NCI-H2171 (cell line): ENCODE results near the gene EPB41L4B.
"Not testable (repeated sequence)": the region's sequence is repeated elsewhere in the genome, so short reads cannot be mapped to it uniquely, and the experiment has no call there.

ENCODE experiments used
- DNase-seq: peaks from one replicate; lab custom pipeline; 2025; lab: John Stamatoyannopoulos, UW

EPB41L4B gene

DNA sequence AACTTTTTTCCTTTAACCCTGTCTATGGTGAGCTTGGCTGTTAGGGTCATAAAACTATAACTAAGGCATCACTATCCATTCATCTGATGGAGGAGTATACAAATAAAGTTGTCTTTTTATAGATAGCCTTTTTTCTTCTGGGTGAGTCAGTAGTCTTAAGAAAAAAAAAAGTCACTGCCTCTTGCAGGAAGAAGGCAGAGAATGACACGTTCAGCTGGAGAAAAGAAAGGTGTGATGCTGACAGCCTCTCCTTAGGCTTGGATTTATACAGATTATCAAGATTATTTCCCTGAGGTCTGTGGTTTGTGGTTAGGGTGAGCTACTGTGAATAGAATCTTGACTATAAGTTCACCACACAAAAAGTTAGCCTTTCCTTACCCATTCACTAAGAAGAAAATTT lies 23.0 kb downstream of the EPB41L4B start:
- DNase-seq = no peak

GRCh38 chr9:109295221-109296130 lies 25.4 kb downstream of the EPB41L4B start:
- no peak for DNase-seq

- no peak for DNase-seq
Measured at GRCh38 chr9:109290385-109290784, 30.5 kb downstream of the EPB41L4B start.

DNA sequence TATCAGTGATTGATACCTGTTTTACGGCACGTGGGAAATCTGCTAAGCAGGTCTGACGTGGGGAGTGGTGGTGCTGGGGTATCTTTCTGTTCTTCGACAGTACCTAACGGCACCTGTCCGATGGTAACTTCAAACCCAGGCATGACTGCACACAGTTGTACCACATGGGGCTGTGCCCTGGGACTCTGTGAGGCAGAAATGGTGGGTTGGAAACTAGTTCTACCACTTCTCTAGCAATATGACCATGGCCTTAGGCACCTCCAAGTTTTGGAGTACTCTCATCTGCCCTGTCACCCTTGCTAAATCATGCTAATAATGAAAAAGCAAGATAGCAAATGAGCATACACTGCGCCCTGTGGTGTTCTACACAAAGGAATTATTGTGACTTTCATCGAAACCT lies 30.9 kb downstream of the EPB41L4B start:
- DNase-seq = no peak

- DNase-seq = no peak
Measured at GRCh38 chr9:109289186-109289585, 31.7 kb downstream of the EPB41L4B start.

DNA sequence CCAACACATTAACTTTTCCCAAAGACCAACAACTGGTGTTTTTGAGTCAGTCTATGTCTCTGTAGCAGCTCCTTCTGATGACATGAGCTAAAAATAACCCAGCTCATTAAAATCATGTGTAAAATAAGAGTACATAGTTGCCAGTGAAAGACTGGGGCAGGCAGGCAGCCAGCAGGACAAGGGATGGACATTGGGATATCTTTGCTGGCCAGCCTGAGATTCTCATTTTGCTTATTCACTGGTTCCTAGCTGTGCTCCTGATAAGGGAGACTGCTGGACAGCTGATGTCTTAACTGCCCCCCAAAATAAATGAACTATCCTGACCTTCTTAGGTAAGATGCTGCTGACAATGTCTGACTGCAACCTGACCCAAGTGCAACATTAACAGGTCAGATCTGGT lies 33.9 kb downstream of the EPB41L4B start:
- no peak for DNase-seq

- DNase-seq = no peak
Measured at GRCh38 chr9:109286571-109286977, 34.3 kb downstream of the EPB41L4B start.

DNA sequence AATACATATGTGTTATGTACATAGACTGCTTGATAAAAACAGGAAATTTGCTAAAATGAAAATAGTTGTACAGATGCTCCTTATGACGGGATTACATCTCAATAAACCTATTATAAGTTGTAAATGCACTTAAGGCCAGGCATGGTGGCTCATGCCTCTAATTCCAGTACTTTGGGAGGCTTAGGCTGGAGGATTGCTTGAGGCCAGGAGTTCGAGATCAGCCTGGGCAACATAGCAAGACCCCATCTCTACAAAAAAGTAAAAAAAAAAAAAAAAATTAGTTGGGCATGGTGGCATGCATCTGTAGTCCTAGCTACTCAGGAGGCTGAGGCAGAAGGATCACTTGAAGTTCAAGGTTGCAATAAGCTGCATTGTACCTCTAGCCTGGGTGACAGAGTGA lies 37.2 kb downstream of the EPB41L4B start:
- DNase-seq = not testable (repeated sequence)

GRCh38 chr9:109283012-109283411 lies 37.8 kb downstream of the EPB41L4B start:
- no peak for DNase-seq

DNA sequence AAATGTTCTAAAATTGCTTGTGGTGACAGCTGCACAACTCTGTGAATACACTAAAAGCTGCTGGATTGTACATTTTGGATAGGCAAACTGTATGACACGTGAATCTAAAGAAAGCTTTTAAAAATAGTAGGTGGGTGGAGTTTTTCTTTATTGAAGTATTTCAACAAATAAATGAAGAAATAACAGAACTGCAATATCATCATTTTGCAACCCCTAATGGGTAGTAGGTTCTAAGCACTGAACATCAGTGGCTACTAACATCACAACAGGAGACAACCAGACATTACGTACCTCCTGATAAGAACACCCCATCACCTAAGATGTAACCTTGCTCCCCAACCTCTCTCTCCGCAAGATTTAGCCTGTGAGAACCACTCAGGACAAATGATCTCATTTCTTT lies 38.6 kb downstream of the EPB41L4B start:
- DNase-seq = no peak

GRCh38 chr9:109281518-109281917 lies 39.3 kb downstream of the EPB41L4B start:
- DNase-seq = no peak

DNA sequence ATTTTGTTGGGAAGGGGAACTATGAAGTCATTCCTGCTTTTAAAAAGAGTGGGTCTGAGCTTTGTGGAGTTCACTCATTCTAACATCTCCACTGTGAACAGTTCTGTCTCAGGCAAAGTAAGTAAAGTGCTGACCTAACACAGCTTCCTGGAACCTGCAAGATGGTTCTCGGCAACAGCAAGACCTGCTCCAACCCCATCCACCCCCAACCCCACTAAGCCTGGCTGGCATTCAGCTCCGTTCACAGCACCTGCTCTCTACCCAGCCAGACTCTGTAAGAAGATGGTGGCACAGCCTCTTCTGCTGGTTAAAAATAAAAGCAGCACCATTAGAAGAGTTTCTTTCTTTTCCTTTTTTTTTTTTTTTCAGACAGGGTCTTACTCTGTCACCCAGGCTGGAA lies 42.0 kb downstream of the EPB41L4B start:
- DNase-seq = peak; percentile 10

GRCh38 chr9:109278216-109278615 lies 42.6 kb downstream of the EPB41L4B start:
- DNase-seq = no peak

- DNase-seq = peak; percentile 44
Measured at GRCh38 chr9:109277451-109277850, 43.4 kb downstream of the EPB41L4B start.

- DNase-seq = peak; percentile 15
Measured at GRCh38 chr9:109276469-109277440, 44.1 kb downstream of the EPB41L4B start.

- peak; percentile 17 for DNase-seq
Measured at GRCh38 chr9:109274884-109275730, 45.8 kb downstream of the EPB41L4B start.

DNA sequence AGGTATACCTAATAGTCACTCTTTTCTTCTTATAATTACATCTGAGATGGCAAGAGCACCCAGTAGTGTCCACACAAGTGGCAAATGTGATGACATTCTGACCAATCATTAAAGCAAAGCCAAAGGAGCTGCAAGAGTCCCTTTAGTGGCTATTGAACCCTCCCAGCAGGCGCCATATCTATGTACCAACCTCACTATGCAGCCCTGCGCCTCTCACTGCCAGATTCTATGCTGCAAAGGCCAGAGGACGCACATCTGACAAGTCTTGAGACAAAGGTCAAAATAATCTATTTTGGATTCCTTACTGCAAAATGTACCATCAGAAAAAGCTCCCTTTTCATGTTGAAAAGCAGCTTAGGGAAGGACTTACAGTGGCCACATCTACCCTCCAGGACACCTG lies 47.0 kb downstream of the EPB41L4B start:
- no peak for DNase-seq

DNA sequence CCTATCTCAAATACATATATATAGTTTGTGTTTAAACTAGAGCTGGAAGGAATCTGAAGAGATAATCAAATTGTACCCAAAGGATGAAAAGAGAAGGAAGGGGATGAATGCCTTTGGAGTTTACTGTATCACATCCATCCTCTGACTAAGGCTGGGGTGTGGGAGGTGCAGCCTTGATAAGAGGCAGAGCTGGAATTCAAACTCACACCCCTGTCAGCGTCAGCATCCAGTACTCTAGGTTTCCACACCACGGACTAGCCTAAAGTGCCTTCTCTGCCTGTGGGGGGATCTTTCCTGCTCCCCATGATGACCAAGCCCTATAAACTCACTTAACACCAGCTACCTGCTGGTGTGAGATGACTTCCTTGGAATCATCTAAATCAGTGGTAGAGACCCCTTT lies 48.1 kb downstream of the EPB41L4B start:
- DNase-seq = no peak

- DNase-seq = no peak
Measured at GRCh38 chr9:109272045-109272444, 48.8 kb downstream of the EPB41L4B start.

DNA sequence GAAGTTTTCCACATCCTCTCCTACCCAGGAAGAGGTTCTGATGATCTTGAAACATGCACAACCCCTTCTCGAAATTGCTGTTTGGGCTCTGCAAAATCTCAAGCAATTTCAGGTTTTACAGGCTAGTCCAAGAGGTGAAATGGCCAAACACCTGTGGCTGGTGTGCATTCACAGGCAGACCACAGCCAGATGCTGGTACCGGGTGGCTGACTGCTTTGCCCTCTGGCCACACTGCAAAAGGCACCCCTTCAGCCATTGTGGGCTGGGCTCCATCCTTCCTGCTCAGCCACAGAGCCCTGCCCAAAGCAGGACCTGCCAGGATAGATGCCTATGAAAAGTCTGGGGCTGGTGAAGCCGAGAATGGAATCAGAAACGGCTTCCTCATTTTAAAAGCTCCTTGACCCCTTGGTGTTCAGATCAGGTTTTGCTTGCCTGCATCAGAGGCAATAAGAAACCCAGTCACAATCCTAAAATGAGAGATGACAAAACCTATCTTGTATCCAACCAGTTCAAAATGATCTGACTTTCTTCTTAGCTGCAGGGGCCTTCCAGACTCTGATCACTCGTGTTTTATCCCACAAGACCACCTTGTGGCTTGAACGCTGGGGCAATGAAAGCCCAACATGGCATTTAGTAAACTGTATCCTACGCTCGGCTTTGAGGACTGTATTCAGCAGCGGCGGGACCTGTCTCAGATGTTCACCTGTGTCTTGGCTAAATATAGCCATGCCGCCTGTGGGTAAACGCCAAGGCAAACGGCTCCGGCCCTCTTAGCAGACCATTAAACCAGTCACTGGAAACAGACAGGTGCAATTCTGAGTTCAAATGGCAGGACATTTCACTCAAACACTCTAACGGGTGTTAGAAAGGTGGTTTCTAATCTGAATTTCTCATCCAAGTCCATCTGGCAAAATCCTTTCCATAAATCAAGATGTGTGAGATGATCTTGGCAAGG lies 49.6 kb downstream of the EPB41L4B start:
- DNase-seq = peak; percentile 82

- DNase-seq = no peak
Measured at GRCh38 chr9:109270441-109270840, 50.4 kb downstream of the EPB41L4B start.
